ENCODE measurements around the gene FARS2.

DNA sequence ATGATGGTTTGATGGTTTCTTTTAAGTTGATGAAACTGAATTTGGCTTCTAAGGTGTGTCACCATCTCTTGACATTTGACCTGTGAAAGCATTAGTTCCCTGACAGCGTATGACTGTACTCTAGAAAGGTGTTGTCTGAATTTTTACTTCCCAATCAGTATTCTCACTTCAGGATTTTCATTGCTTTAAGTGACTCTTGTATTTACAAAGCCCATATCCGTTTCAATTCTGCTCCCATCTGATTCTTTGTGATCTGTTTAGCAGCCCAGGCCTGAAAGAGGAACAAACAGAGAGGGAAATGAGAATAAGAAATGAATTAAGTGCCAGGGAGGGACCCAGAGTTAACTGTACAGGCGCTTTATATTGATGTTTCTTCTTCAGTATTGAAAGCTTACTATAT, 73.7 kb downstream of the FARS2 start:
- TF ChIP-seq, protein P1, sequence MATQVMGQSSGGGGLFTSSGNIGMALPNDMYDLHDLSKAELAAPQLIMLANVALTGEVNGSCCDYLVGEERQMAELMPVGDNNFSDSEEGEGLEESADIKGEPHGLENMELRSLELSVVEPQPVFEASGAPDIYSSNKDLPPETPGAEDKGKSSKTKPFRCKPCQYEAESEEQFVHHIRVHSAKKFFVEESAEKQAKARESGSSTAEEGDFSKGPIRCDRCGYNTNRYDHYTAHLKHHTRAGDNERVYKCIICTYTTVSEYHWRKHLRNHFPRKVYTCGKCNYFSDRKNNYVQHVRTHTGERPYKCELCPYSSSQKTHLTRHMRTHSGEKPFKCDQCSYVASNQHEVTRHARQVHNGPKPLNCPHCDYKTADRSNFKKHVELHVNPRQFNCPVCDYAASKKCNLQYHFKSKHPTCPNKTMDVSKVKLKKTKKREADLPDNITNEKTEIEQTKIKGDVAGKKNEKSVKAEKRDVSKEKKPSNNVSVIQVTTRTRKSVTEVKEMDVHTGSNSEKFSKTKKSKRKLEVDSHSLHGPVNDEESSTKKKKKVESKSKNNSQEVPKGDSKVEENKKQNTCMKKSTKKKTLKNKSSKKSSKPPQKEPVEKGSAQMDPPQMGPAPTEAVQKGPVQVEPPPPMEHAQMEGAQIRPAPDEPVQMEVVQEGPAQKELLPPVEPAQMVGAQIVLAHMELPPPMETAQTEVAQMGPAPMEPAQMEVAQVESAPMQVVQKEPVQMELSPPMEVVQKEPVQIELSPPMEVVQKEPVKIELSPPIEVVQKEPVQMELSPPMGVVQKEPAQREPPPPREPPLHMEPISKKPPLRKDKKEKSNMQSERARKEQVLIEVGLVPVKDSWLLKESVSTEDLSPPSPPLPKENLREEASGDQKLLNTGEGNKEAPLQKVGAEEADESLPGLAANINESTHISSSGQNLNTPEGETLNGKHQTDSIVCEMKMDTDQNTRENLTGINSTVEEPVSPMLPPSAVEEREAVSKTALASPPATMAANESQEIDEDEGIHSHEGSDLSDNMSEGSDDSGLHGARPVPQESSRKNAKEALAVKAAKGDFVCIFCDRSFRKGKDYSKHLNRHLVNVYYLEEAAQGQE (IDR thresholded peaks at IDR 0.05; ENCODE audit: borderline replicate concordance) = no peak
- TF ChIP-seq, protein P2, sequence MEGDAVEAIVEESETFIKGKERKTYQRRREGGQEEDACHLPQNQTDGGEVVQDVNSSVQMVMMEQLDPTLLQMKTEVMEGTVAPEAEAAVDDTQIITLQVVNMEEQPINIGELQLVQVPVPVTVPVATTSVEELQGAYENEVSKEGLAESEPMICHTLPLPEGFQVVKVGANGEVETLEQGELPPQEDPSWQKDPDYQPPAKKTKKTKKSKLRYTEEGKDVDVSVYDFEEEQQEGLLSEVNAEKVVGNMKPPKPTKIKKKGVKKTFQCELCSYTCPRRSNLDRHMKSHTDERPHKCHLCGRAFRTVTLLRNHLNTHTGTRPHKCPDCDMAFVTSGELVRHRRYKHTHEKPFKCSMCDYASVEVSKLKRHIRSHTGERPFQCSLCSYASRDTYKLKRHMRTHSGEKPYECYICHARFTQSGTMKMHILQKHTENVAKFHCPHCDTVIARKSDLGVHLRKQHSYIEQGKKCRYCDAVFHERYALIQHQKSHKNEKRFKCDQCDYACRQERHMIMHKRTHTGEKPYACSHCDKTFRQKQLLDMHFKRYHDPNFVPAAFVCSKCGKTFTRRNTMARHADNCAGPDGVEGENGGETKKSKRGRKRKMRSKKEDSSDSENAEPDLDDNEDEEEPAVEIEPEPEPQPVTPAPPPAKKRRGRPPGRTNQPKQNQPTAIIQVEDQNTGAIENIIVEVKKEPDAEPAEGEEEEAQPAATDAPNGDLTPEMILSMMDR (IDR thresholded peaks at IDR 0.05; ENCODE audit: poor library complexity, severe bottlenecking) = no peak
